Measurements from ENCODE around the gene YAF2.

YAF2 gene, protein sequence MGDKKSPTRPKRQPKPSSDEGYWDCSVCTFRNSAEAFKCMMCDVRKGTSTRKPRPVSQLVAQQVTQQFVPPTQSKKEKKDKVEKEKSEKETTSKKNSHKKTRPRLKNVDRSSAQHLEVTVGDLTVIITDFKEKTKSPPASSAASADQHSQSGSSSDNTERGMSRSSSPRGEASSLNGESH

DNA sequence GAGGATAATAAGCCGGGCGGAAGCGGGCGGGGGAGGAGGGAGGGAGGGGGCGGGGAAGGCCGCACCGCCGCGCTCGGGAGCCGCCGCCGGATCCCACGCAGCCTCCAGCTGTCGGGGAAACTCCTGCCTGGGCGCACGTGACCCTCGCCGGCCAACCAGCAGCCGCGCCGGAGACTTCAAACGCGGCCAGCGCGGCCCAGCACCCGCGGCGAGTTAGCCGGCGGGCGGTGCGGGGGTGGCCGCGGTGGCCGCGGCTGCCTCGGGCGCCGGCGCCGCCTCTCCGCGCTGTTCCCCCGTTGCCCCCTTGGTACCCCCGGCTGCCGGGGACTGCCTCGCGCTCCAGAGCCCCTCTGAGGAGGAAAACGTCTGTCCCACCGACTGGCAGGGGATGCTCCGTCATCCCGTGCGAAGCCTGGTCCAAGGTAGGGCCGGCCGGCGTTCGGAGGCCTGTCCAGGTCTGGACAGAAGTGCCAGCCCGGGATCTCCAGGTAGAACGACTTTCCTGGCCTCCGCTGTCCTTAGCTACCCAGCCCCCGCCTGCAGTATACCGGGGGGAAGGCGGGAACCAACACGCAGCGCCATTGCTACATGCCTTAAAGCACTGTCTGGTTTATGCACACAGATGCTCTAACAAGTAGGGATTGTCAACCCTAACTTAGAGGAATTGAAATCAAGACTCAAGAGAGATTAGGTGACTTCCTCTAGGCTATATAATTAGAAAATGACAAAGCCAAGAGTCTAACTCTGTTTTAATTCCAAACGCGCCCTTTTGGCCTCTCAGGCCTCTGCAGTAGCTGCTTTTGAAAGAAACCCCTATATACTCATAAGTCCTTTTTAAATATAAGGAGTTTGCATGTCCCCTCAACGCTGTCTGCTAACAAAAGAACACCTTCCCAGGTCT is at the start of gene YAF2:
Gene YAF2, minus strand, starts transcription at position 9 of the 901 bp plus-strand sequence. CDS start 68 bp downstream, outside the sequence.
- peak; percentile 31 to 87 for DNase-seq

DNA sequence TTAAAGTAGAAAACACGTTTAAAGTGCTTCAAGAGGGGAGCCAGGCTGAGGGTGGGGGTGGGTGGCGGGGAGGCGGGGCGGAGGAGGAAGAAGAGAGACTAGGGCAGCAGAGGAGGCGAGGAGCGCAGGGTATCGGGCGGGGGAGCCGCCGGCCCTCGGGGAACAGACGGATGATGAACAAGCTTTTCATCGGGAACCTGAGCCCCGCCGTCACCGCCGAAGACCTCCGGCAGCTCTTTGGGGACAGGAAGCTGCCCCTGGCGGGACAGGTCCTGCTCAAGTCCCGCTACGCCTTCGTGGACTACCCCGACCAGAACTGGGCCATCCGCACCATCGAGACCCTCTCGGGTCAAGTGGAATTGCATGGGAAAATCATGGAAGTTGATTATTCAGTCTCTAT is 48.7 kb upstream of the YAF2 start:
- DNase-seq, result no peak

DNA sequence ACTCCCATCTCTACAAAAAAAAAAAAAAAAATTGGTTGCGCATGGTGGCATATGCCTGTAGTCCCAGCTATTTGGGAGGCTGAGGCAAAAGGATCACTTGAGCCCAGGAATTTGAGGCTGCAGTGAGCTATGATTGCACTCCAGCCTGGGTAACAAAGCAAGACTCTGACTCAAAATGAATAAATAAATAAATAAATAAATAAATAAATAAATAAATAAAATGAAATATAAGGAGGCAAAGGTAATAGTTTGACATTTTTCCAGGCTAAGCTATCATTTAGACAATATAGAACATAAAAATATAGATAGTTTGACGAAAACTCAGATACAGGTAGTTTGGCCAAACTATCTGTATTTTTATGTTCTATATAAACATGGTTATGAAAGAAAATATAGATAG is 47.4 kb upstream of the YAF2 start:
- no peak for DNase-seq

DNA sequence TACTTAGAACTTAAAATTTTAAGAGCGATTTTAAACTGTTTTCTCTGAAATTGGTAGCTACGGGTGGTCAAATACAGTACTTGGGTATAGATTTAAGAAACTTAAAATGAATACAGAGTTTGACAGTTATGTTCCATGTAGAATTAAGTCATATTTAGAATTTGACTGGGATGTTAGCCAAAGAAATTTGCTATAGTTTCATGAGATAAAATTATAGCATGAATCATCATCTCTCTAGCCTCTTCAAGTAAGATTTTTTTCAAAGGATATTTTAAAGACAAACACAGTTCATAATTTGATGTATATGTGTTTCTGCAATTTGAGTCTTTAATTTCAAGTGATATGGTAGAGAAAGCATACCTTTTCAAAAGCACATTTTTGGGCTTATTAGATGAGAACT is 46.8 kb upstream of the YAF2 start:
- no peak for DNase-seq

DNA sequence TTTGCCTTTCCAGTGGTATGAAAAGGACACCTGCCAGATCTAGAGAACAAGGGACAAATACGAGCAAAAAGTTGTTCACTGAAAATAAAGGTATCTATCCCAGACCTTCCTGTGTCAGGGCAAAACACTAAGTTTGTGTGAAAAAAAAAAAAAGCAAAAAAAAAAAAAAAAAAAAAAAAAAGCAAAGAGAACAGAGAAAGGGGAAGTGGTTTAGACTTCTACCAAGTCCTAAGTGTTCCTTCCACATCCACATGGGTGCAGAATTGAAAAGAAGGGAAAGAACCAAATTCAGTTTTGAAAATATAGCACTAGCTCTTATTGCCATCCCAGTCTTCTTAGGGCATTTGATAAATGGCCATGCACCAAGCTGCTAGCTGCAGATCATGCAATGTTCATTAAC is 46.1 kb upstream of the YAF2 start:
- no peak for DNase-seq

DNA sequence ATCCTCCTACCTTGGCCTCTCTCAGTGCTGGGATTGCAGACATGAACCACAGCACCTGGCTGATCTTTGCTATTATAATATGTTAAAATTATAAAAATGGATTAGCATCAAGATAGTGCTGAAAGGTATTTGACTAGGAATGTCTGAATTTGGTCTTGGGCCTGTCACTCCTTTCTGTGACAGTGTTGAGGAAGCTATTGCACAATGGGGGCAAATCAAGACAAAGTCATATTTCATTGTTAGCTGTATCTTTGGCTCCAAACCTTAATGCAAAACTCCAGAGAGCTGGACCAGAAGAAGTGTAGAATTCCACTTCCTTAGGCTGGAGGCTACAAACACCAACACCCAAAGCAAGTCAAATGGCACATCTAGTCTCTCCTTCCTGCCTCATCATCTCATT is 45.7 kb upstream of the YAF2 start:
- DNase-seq, result no peak

DNA sequence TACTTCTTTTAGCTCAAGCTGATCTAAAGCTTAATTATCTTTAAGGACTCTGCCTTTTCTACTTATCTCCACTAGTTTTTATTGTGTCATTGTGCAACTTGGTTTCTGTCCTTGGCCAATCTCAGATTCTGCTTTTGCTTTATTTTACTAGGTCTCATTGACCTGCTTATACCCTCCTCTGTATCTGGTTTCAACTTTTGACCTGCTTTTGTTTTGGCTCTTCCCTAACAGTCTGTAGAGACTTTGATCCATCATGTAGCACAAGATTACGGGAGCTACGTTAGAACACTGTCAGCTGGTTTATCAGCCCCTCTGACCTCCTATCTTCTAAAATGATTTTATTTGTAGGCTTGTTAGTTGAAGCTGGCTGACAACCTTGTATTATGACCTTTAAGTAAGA is 44.2 kb upstream of the YAF2 start:
- no peak for DNase-seq

DNA sequence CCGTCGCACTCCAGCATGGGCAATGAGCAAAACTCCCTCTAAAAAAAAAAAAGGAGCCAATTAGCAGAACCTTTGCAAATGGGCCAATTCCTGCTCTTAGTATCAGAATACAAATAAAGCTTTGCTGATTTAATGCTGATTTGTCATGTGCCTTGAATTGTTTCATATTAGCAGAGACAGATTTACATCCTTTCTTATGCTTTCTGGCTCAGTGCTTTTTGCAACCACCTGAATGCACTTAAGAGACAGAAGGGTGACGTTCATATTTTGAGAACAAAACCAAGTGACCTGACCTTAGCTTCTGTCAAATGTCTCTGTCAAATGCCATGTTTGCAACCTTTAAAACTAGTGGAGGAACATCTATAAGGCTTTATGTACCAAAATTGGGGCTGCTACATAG is 43.8 kb upstream of the YAF2 start:
- DNase-seq, result no peak

DNA sequence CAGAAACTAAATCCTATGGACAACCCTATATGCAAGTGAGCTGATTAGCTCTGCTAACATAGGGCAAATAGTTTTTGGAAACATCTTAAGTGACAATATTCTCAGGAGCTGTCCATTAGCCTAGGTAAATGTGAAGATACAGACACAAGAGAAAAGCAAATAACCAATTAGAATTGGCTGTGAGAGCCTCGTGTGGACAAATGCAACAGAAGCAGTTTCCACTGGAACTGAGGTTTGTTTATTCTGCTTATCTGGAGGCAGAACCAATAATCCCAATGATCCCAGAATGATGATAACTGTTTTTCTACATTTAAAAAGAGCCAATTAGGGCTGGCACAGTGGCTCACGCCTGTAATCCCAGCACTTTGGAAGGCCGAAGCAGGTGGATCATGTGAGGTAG is 43.2 kb upstream of the YAF2 start:
- no peak for DNase-seq

DNA sequence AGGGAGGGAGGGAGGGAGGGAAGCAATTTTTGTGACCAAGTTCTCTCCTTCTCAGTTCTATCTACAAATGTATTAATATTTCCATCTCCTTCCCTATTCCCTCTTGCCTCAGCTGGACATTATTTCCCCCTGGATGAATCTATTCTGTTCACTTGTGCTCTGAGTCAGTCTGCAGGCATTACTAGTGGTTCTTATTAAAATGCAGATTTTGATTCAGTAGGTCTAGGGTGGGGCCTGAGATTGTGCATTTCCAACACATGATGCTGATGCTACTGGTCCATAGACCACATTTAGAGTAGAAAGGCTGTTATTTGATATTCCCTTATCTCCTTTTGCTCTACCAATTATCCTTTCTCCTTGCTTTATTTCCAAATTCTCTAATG is 40.1 kb upstream of the YAF2 start:
- no peak for DNase-seq

DNA sequence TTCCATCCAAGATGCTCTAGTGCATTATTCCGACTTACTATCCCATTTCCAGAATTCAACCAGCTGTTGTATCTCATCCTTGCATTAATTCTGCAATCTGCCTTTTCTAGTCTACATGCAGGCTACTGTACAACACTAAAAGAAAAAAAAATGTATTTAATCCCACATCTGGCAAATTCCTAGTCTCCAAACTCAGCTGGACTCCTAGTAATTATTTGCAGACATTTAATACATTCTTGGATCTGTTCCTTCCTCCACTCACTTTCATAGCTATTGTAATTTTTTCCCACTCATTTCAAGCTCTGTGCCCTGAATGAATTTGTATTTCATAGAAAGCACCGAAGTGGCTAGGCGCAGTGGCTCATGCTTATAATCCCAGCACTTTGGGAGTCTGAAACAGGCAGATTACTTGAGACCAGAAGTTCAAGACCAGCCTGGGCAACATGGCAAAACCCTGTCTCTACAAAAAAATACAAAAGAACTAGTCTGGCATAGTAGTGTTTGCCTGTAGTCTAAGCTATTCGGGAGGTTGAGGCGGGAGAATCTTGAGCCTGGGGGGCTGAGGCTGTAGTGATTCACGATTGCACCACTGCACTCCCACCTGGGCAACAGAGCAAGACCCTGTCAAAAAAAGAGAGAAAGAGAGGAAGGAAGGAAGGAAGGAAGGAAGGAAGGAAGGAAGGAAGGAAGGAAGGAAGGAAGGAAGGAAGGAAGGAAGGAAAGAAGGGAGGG is 39.5 kb upstream of the YAF2 start:
- DNase-seq, result no peak

DNA sequence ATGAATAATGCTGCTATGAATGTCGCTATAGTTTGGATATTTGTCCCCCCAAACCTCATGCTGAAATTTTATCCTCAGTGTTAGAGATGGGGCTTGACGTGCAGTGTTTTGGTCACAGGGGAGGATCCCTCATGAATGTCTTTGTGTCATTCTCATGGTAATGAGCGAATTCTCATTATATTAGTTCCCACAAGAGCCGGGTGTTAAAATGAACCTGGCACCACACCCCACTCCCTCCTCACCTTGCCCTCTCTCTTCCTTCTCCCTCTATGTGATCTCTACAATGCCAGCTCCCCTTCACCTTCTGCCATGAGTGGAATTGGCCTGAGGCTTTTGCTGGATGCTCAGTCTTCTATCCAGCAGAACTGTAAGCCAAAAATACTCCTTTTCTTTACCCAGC is 37.5 kb upstream of the YAF2 start:
- no peak for DNase-seq

DNA sequence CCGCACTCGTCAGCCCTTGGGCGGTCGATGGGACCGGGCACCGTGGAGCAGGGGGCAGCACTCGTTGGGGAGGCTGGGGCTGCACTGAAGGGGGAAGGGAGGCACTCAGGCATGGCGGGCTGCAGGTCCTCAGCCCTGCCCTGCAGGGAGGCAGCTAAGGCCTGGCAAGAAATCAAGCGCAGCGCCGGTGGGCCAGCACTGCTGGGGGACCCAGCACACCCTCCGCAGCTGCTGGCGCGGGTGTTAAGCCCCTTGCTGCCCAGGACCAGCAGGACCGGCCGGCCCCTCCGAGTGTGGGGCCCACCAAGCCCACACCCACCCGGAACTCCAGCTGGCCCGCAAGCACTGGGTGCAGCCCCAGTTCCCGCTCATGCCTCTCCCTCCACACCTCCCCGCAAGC is 35.7 kb upstream of the YAF2 start:
- no peak for DNase-seq

DNA sequence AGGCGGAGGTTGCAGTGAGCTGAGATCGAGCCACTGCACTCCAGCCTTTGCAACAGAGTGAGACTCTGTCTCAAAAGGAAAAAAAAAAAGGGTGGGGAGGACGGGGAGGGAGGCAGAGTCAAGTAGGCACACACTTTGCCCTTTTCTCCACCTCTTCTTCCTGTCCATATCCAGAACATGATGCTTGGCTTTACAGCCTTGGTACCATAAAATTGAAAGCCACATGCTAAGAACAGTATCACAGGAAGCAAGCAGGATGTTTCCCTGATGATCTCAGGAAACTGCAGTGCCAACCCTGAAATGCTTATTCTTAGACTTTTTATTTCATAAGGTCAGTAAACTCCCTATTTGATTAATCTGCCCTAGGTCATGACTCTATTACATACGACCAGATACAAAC is 32.5 kb upstream of the YAF2 start:
- no peak for DNase-seq

DNA sequence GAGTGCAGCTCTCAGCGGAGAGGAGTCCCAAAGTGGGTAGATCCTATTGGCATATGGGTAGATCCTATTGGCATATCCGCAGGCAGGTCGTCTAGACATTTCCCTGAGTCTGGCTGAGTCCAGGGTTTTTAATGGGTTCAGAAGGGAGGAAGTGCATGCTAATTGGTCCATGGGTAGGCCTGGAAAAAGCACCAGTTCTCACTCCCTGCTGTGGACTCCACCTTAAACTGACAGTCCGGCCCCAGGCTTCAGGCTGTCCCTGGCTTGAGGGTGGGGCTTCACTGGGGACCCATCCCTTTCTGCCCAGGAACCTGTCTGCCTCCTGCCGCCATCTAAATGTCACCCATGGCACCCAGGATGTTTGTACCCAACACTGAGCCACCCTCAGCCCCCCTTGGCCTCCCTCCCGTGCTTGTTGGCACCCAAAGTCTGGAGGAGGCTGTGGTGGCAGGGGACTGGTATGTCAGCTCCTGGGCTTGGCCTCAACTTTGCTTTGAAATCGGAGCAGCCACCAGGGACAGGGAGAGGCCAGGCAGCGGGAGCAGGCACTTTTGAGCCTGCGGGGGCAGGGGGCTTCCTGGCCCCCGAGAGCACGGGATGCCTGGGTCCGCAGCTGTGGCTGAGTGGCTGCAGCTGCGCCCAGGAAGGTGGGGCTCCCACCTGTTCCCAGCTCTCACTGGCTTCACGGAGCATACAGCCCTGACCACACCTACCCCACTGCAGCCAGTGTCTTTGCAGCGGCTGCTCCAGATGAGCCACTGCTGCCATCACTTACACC is 29.6 kb upstream of the YAF2 start:
- no peak for DNase-seq

DNA sequence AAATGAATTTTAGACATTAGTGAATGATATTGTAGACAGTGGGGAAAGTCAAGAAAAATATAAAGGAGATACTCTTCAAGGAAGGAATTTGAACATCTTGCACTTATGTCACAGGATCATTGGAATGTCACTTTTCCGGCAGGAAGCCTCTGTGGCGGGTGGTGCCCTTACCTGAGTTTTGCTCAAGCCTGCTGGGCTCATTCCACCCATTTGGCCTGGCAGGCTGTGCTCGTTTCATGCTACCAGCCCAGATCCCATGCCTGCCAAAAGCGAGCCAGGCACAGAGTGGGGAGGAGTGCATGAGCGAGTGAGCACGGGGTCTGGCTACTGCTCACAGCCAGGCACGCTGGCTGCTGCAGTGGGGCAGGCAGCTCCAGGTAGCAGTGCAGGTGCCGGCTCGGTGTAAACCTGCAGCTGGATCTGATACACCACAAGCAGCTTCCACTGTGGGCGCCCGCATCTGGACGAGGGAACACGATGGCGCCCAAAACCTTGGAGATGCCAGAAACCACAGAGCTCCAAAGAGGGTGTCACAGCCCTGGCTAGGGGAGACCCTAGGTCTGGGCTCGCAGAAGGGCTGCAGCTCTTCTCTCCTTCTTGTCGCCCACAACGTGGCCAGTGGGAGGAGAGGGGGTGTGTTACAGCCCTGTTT is 28.7 kb upstream of the YAF2 start:
- no peak for DNase-seq

DNA sequence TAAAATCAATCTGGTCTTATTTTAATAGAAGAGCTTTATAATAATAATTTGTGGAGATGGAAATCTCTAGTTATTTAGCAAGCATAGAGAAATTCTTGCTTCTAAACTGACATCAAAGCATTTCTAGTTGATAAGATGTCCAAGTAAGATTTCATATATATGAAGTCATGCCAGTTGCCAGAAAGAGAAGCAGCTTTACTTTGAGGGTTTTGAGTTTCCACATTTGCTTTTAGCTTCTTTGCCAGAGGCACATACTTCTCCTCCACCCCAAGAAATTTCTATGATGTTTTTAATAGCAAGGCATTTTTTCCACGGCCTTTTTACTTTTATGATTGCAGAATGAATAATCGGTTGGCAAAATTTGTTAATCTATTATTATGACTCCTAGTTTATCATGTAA is 24.2 kb upstream of the YAF2 start:
- DNase-seq, result no peak

DNA sequence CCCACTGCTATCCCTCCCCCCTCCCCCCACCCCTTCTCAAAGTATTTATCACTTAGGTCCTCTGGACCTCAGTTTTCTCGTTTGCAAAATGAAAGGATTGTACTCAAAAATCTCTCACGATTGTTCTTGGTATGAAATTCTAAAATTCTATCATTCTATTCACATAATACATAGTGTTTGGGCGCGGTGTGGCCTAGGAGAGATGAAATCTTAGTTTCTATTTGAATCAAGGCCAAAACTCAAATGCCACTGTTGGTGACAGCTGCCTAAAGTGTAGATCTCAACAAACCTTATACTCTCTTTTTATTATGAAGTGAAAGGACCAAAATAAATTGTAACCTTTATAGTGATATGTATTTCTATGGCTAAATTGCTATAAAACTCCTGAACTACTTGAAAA is 23.7 kb upstream of the YAF2 start:
- no peak for DNase-seq

DNA sequence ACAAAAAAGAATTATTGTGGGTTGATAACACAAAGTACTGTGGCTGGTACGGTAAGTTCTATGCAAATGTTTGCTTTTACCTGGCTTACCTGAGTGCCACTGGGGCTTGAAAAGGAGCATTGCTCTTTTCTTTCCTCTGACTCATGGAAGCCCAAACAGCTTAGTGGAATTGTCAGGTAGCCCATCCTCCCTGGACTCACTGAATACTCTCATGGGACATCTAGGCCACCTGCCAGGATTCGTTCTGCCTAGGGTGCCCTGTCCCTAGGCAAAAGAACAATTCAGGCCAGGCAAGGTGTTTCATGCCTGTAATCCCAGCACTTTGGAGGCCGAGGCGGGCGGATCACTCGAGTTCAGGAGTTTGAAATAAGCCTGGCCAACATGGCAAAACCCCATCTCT is 22.5 kb upstream of the YAF2 start:
- no peak for DNase-seq

DNA sequence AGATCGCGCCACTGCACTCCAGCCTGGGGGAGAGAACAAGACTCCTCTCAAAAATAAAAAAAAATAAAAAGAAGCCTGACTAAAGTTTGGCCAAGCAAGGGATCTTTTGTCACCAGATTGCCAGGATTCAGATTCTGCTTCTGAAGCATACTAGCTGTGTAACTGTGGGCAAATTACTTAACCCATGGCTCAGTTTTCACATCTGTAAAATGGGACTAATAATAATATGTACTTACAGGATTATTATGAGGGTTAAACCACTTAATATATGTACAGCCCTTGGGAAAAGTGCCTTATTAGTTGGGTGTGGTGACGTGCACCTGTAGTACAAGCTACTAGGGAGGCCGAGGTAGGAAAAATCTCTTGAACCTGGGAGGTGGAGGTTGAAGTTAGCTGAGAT is 21.7 kb upstream of the YAF2 start:
- no peak for DNase-seq

DNA sequence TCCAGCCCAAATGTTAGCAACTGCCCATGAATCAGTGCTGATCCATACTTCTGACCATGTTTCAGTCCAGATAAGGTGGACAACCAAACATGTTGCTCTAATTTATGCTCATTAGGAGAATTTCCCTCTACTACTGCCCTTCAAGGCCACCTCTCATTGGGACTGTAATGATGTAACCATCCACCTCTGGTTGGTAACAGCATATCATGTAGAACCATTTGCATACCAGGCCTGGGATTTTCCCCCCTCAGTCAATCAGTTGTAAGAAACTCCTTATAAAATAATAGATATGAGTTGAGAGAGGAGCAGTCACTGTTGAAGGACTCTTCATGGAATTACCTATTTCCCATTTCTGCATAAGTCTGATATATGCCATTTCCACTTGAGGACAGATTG is 17.8 kb upstream of the YAF2 start:
- DNase-seq, result no peak

DNA sequence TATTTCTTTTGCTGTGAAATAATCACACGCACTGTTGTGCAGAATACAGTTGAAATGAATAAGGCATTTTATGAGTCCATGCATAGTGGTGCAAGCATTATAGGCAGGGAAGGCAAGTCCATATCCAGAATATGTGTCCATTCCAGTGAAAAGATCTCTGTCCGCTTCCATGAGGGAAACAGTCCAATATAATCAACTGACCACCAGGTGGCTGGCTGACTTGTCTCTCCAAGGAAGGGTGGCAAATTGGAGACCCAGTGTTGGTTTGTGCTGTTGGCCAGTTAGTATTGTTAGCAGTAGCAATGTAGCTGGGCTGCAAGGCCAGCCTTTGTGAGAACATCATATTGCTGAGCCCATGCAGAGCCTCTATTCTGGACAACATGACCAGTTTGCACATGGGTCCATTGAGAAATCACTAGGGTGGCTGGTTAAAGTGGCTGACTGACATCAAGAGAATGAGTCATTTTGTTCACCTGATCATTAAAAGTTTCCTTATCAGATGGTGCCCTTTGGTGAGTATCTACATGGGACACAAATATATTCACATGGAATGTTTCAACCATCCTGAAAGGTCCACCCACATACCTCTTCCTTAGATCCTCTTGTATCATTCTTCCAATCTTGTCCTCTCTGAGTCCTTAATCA is 17.3 kb upstream of the YAF2 start:
- no peak for DNase-seq
